ENCODE measurements around the gene DCDC2B.

DNA sequence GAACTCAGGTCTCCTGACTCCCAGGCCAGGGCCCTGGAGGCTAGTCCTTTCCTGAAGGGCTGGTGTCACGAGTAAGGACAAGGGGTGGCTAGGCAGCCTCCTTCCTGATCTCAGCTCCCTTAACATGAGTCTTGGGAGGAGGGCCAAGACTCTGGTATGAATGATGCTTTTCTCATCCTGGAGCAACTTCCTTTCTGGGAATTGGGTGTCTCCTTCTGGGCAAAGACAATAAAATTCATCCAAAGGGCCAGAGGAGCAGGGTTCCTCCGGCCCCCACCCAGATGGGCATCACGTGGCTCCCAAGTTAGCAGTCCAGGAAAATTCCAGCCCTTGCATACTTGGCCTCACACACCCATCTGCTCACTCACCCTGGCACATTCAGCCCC is 38.0 kb downstream of the DCDC2B start, which contains the start of gene FAM167B:
- no peak for TF ChIP-seq POLR2A (IDR thresholded peaks at IDR 0.05; ENCODE audit: low read depth, low read length)
- TF ChIP-seq POLR2AphosphoS5 (IDR thresholded peaks at IDR 0.05; ENCODE audit: low read depth, low read length) = no peak
- TF ChIP-seq TAF1 (IDR thresholded peaks at IDR 0.05; ENCODE audit: borderline replicate concordance, low read depth, low read length) = no peak

All from GM12892 (cell line).